ENCODE data around the gene ASS1. TPM values are rescaled to one million over a fixed set of nuclear protein-coding genes. Genes with fewer than 3 reads are reported as not detected.
A peak's percentile ranks its signal among the peaks of the same experiment; 100 is the strongest.

The ASS1 gene
- total RNA-seq, 1 experiment from 2014 or later = 118 TPM

- no peak overlapping the region for H3K27ac Mint-ChIP-seq (ENCODE audit: unreplicated experiment)
- intact Hi-C loops (cut with micrococcal nuclease; ENCODE audit: unreplicated experiment) = loop anchor here (1.0 to 5.0 kb wide), 2 partner anchors 18 to 69 kb away; no protein-coding TSS in a partner anchor
- BruUV-seq (replicated peaks) = no TSS peak
- Histone ChIP-seq H3K4me3 (ENCODE audit: low read depth, low read length) (no peak overlapping the region), H3K27me3 (replicated peaks; ENCODE audit: control insufficient read depth, insufficient read depth, low read length) (no peaks in the 10 kb centered on the region), H3K9me3 (no peaks in the 10 kb centered on the region), H3K4me1 (peaks cover 45% of the 10 kb centered on the region), H3K36me3 (ENCODE audit: control insufficient read depth, insufficient read depth, low read length) (no peaks in the 10 kb centered on the region)
- peaks cover 5% of the 10 kb centered on the region for H3K36me3 Mint-ChIP-seq (ENCODE audit: insufficient read depth, unreplicated experiment)
- ChIA-PET CTCF (interaction anchor here (0.6 to 1.1 kb wide), 3 partner anchors 10 to 25 kb away, joined by 3 read pairs; no protein-coding TSS in a partner anchor), POLR2A (interaction anchor here (1.5 kb wide), 1 partner anchor 239 kb away, joined by 5 read pairs; no protein-coding TSS in a partner anchor)
- TF ChIP-seq, protein P1, sequence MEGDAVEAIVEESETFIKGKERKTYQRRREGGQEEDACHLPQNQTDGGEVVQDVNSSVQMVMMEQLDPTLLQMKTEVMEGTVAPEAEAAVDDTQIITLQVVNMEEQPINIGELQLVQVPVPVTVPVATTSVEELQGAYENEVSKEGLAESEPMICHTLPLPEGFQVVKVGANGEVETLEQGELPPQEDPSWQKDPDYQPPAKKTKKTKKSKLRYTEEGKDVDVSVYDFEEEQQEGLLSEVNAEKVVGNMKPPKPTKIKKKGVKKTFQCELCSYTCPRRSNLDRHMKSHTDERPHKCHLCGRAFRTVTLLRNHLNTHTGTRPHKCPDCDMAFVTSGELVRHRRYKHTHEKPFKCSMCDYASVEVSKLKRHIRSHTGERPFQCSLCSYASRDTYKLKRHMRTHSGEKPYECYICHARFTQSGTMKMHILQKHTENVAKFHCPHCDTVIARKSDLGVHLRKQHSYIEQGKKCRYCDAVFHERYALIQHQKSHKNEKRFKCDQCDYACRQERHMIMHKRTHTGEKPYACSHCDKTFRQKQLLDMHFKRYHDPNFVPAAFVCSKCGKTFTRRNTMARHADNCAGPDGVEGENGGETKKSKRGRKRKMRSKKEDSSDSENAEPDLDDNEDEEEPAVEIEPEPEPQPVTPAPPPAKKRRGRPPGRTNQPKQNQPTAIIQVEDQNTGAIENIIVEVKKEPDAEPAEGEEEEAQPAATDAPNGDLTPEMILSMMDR (IDR thresholded peaks at IDR 0.05; ENCODE audit: insufficient read depth in 1 of 2, low read depth in 1 of 2, low read length in 1 of 2, severe bottlenecking in 1 of 2, unreplicated experiment in 1 of 2) = no peak
- DNase-seq = no peak
- H3K4me1 Mint-ChIP-seq (ENCODE audit: low read depth, unreplicated experiment) = peaks cover 23% of the 10 kb centered on the region
- no peaks in the 10 kb centered on the region for H3K27me3 Mint-ChIP-seq (ENCODE audit: insufficient read depth, unreplicated experiment)
- no peaks in the 10 kb centered on the region for H3K9me3 Mint-ChIP-seq (ENCODE audit: unreplicated experiment)
- H3K4me3 Mint-ChIP-seq (ENCODE audit: unreplicated experiment) = no peak overlapping the region
Observed at GRCh38 chr9:130451004-130451390, 6.2 kb downstream of the ASS1 start.

GRCh38 chr9:130451509-130452388 is 7.0 kb downstream of the ASS1 start:
- Histone ChIP-seq H3K27me3 (replicated peaks; ENCODE audit: control insufficient read depth, insufficient read depth, low read length) (no peaks in the 10 kb centered on the region), H3K4me3 (ENCODE audit: low read depth, low read length) (no peak overlapping the region), H3K4me1 (peaks cover 40% of the 10 kb centered on the region), H3K36me3 (ENCODE audit: control insufficient read depth, insufficient read depth, low read length) (no peaks in the 10 kb centered on the region), H3K9me3 (no peaks in the 10 kb centered on the region)
- TF ChIP-seq, protein P1 (IDR thresholded peaks at IDR 0.05; ENCODE audit: insufficient read depth in 1 of 2, low read depth in 1 of 2, low read length in 1 of 2, severe bottlenecking in 1 of 2, unreplicated experiment in 1 of 2) = peak; percentile 57 to 74
- ChIA-PET POLR2A (no interaction called here), CTCF (no interaction called here)
- Mint-ChIP-seq H3K27me3 (ENCODE audit: insufficient read depth, unreplicated experiment) (no peaks in the 10 kb centered on the region), H3K27ac (ENCODE audit: unreplicated experiment) (no peak overlapping the region), H3K36me3 (ENCODE audit: insufficient read depth, unreplicated experiment) (peaks cover 5% of the 10 kb centered on the region), H3K4me1 (ENCODE audit: low read depth, unreplicated experiment) (peaks cover 15% of the 10 kb centered on the region), H3K9me3 (ENCODE audit: unreplicated experiment) (no peaks in the 10 kb centered on the region), H3K4me3 (ENCODE audit: unreplicated experiment) (no peak overlapping the region)
- intact Hi-C loops (cut with micrococcal nuclease; ENCODE audit: unreplicated experiment) = loop anchor here (1.0 to 5.0 kb wide), 2 partner anchors 18 to 69 kb away; no protein-coding TSS in a partner anchor
- DNase-seq = peak; percentile 74 to 76
- BruUV-seq (replicated peaks) = no TSS peak

DNA sequence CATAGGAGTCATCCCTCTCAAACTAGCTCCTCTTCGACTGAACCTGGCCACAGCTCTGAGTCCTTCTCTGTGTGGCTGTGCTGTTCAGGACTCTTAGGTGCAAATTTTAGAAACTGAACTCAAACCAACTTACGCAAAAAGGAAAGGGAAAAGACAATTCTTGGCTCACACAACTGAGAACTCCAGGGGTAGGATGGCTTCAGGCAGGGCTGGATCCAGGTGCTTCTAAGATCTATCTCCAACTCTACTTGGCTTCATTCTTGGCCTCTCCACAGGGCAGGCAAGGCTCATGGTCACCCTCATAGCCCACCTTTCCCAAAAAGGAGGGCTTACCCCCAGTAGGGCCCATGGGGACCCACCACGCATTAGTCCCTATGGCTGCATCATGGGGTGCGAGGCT is 8.1 kb downstream of the ASS1 start:
- H3K4me3 ChIP-seq (ENCODE audit: low read depth, low read length) = no peak overlapping the region
- ChIA-PET POLR2A (no interaction called here), CTCF (no interaction called here)
- TF ChIP-seq, protein P1 (IDR thresholded peaks at IDR 0.05; ENCODE audit: insufficient read depth in 1 of 2, low read depth in 1 of 2, low read length in 1 of 2, severe bottlenecking in 1 of 2, unreplicated experiment in 1 of 2) = no peak
- no peaks in the 10 kb centered on the region for H3K27me3 ChIP-seq (replicated peaks; ENCODE audit: control insufficient read depth, insufficient read depth, low read length)
- H3K4me1 ChIP-seq = peaks cover 29% of the 10 kb centered on the region
- H3K9me3 ChIP-seq = no peaks in the 10 kb centered on the region
- H3K36me3 ChIP-seq (ENCODE audit: control insufficient read depth, insufficient read depth, low read length) = no peaks in the 10 kb centered on the region
- H3K4me1 Mint-ChIP-seq (ENCODE audit: low read depth, unreplicated experiment) = peaks cover 4% of the 10 kb centered on the region
- no TSS peak for BruUV-seq (replicated peaks)
- intact Hi-C loops (cut with micrococcal nuclease; ENCODE audit: unreplicated experiment) = loop anchor here (5.0 kb wide), 1 partner anchor 71 kb away; no protein-coding TSS in a partner anchor
- no peak overlapping the region for H3K4me3 Mint-ChIP-seq (ENCODE audit: unreplicated experiment)
- no peak overlapping the region for H3K27ac Mint-ChIP-seq (ENCODE audit: unreplicated experiment)
- no peaks in the 10 kb centered on the region for H3K9me3 Mint-ChIP-seq (ENCODE audit: unreplicated experiment)
- no peak for DNase-seq
- no peaks in the 10 kb centered on the region for H3K27me3 Mint-ChIP-seq (ENCODE audit: insufficient read depth, unreplicated experiment)
- H3K36me3 Mint-ChIP-seq (ENCODE audit: insufficient read depth, unreplicated experiment) = peaks cover 5% of the 10 kb centered on the region

Data from Caco-2 (cell line).